Measurements from ENCODE around the gene C16orf54.
A peak's percentile ranks its signal among the peaks of the same experiment; 100 is the strongest.
"Not testable (repeated sequence)": the region's sequence is repeated elsewhere in the genome, so short reads cannot be mapped to it uniquely, and the experiment has no call there.

C16orf54 gene

GRCh38 chr16:29714972-29715371 is 30.8 kb downstream of the C16orf54 start:
- Histone ChIP-seq H3K9ac (ENCODE audit: low read length) (no peak overlapping the region), H3K36me3 (ENCODE audit: control insufficient read depth, insufficient read depth, low read length, severe bottlenecking) (no peaks in the 10 kb centered on the region), H3K27me3 (replicated peaks; ENCODE audit: control insufficient read depth, insufficient read depth, low read length) (peaks cover 15% of the 10 kb centered on the region), H3K4me3 (ENCODE audit: low read length) (no peak overlapping the region), H3K4me1 (ENCODE audit: control insufficient read depth, insufficient read depth, low read length) (peaks cover 6% of the 10 kb centered on the region), H3K9me3 (ENCODE audit: control insufficient read depth, low read length) (no peaks in the 10 kb centered on the region)
- no peak for DNase-seq (ENCODE audit: low read depth)

GRCh38 chr16:29714396-29714795 is 31.4 kb downstream of the C16orf54 start:
- no peak overlapping the region for H3K9ac ChIP-seq (ENCODE audit: low read length)
- H3K36me3 ChIP-seq (ENCODE audit: control insufficient read depth, insufficient read depth, low read length, severe bottlenecking) = no peaks in the 10 kb centered on the region
- peaks cover 15% of the 10 kb centered on the region for H3K27me3 ChIP-seq (replicated peaks; ENCODE audit: control insufficient read depth, insufficient read depth, low read length)
- DNase-seq (ENCODE audit: low read depth) = no peak
- H3K4me1 ChIP-seq (ENCODE audit: control insufficient read depth, insufficient read depth, low read length) = peaks cover 6% of the 10 kb centered on the region
- no peaks in the 10 kb centered on the region for H3K9me3 ChIP-seq (ENCODE audit: control insufficient read depth, low read length)
- no peak overlapping the region for H3K4me3 ChIP-seq (ENCODE audit: low read length)

- no peak overlapping the region for H3K9ac ChIP-seq (ENCODE audit: low read length)
- peaks cover 13% of the 10 kb centered on the region for H3K27me3 ChIP-seq (replicated peaks; ENCODE audit: control insufficient read depth, insufficient read depth, low read length)
- peaks cover 6% of the 10 kb centered on the region for H3K4me1 ChIP-seq (ENCODE audit: control insufficient read depth, insufficient read depth, low read length)
- DNase-seq (ENCODE audit: low read depth) = no peak
- H3K9me3 ChIP-seq (ENCODE audit: control insufficient read depth, low read length) = no peaks in the 10 kb centered on the region
- no peak overlapping the region for H3K4me3 ChIP-seq (ENCODE audit: low read length)
- no peaks in the 10 kb centered on the region for H3K36me3 ChIP-seq (ENCODE audit: control insufficient read depth, insufficient read depth, low read length, severe bottlenecking)
Observed at GRCh38 chr16:29712809-29713208, 33.0 kb downstream of the C16orf54 start.

- Histone ChIP-seq H3K4me3 (ENCODE audit: low read length) (no peak overlapping the region), H3K36me3 (ENCODE audit: control insufficient read depth, insufficient read depth, low read length, severe bottlenecking) (no peaks in the 10 kb centered on the region), H3K9ac (ENCODE audit: low read length) (no peak overlapping the region), H3K9me3 (ENCODE audit: control insufficient read depth, low read length) (no peaks in the 10 kb centered on the region), H3K27me3 (replicated peaks; ENCODE audit: control insufficient read depth, insufficient read depth, low read length) (peaks cover 13% of the 10 kb centered on the region), H3K4me1 (ENCODE audit: control insufficient read depth, insufficient read depth, low read length) (peaks cover 6% of the 10 kb centered on the region)
- peak; percentile 79 for DNase-seq (ENCODE audit: low read depth)
Observed at GRCh38 chr16:29710227-29711219, 35.3 kb downstream of the C16orf54 start.

- not testable (repeated sequence) for H3K9ac ChIP-seq (ENCODE audit: low read length); H3K36me3 ChIP-seq (ENCODE audit: control insufficient read depth, insufficient read depth, low read length, severe bottlenecking); H3K27me3 ChIP-seq (replicated peaks; ENCODE audit: control insufficient read depth, insufficient read depth, low read length); DNase-seq (ENCODE audit: low read depth); H3K4me3 ChIP-seq (ENCODE audit: low read length); H3K4me1 ChIP-seq (ENCODE audit: control insufficient read depth, insufficient read depth, low read length); H3K9me3 ChIP-seq (ENCODE audit: control insufficient read depth, low read length)
Observed at GRCh38 chr16:29709657-29710056, 36.1 kb downstream of the C16orf54 start.

- Histone ChIP-seq H3K27me3 (replicated peaks; ENCODE audit: control insufficient read depth, insufficient read depth, low read length) (peaks cover 6% of the 10 kb centered on the region), H3K4me1 (ENCODE audit: control insufficient read depth, insufficient read depth, low read length) (peaks cover 6% of the 10 kb centered on the region), H3K4me3 (ENCODE audit: low read length) (no peak overlapping the region), H3K36me3 (ENCODE audit: control insufficient read depth, insufficient read depth, low read length, severe bottlenecking) (no peaks in the 10 kb centered on the region), H3K9me3 (ENCODE audit: control insufficient read depth, low read length) (no peaks in the 10 kb centered on the region), H3K9ac (ENCODE audit: low read length) (no peak overlapping the region)
- DNase-seq (ENCODE audit: low read depth) = no peak
Observed at GRCh38 chr16:29708917-29709600, 36.7 kb downstream of the C16orf54 start.

GRCh38 chr16:29707160-29707559 is 38.6 kb downstream of the C16orf54 start:
- H3K4me3 ChIP-seq (ENCODE audit: low read length); H3K4me1 ChIP-seq (ENCODE audit: control insufficient read depth, insufficient read depth, low read length); H3K36me3 ChIP-seq (ENCODE audit: control insufficient read depth, insufficient read depth, low read length, severe bottlenecking); H3K9ac ChIP-seq (ENCODE audit: low read length); DNase-seq (ENCODE audit: low read depth); H3K9me3 ChIP-seq (ENCODE audit: control insufficient read depth, low read length): not testable (repeated sequence)
- peaks cover 11% of the 10 kb centered on the region for H3K27me3 ChIP-seq (replicated peaks; ENCODE audit: control insufficient read depth, insufficient read depth, low read length)

GRCh38 chr16:29705030-29705429 is 40.8 kb downstream of the C16orf54 start:
- H3K4me1 ChIP-seq (ENCODE audit: control insufficient read depth, insufficient read depth, low read length) = no peaks in the 10 kb centered on the region
- H3K36me3 ChIP-seq (ENCODE audit: control insufficient read depth, insufficient read depth, low read length, severe bottlenecking) = no peaks in the 10 kb centered on the region
- peaks cover 13% of the 10 kb centered on the region for H3K27me3 ChIP-seq (replicated peaks; ENCODE audit: control insufficient read depth, insufficient read depth, low read length)
- no peak overlapping the region for H3K4me3 ChIP-seq (ENCODE audit: low read length)
- H3K9me3 ChIP-seq (ENCODE audit: control insufficient read depth, low read length) = no peaks in the 10 kb centered on the region
- H3K9ac ChIP-seq (ENCODE audit: low read length) = no peak overlapping the region
- DNase-seq (ENCODE audit: low read depth) = no peak

GRCh38 chr16:29702269-29702668 is 43.5 kb downstream of the C16orf54 start:
- H3K4me3 ChIP-seq (ENCODE audit: low read length) = no peak overlapping the region
- H3K27me3 ChIP-seq (replicated peaks; ENCODE audit: control insufficient read depth, insufficient read depth, low read length) = peaks cover 6% of the 10 kb centered on the region
- peaks cover 5% of the 10 kb centered on the region for H3K9me3 ChIP-seq (ENCODE audit: control insufficient read depth, low read length)
- no peaks in the 10 kb centered on the region for H3K36me3 ChIP-seq (ENCODE audit: control insufficient read depth, insufficient read depth, low read length, severe bottlenecking)
- no peak overlapping the region for H3K9ac ChIP-seq (ENCODE audit: low read length)
- no peak for DNase-seq (ENCODE audit: low read depth)
- H3K4me1 ChIP-seq (ENCODE audit: control insufficient read depth, insufficient read depth, low read length) = no peaks in the 10 kb centered on the region

GRCh38 chr16:29701214-29701555 is 44.6 kb downstream of the C16orf54 start:
- peaks cover 6% of the 10 kb centered on the region for H3K27me3 ChIP-seq (replicated peaks; ENCODE audit: control insufficient read depth, insufficient read depth, low read length)
- no peak overlapping the region for H3K4me3 ChIP-seq (ENCODE audit: low read length)
- DNase-seq (ENCODE audit: low read depth) = no peak
- H3K9ac ChIP-seq (ENCODE audit: low read length) = no peak overlapping the region
- peaks cover 5% of the 10 kb centered on the region for H3K9me3 ChIP-seq (ENCODE audit: control insufficient read depth, low read length)
- H3K4me1 ChIP-seq (ENCODE audit: control insufficient read depth, insufficient read depth, low read length) = no peaks in the 10 kb centered on the region
- no peaks in the 10 kb centered on the region for H3K36me3 ChIP-seq (ENCODE audit: control insufficient read depth, insufficient read depth, low read length, severe bottlenecking)

GRCh38 chr16:29700253-29700987 is 45.4 kb downstream of the C16orf54 start:
- H3K9ac ChIP-seq (ENCODE audit: low read length) = no peak overlapping the region
- peaks cover 6% of the 10 kb centered on the region for H3K27me3 ChIP-seq (replicated peaks; ENCODE audit: control insufficient read depth, insufficient read depth, low read length)
- peak; percentile 94 for DNase-seq (ENCODE audit: low read depth)
- no peaks in the 10 kb centered on the region for H3K4me1 ChIP-seq (ENCODE audit: control insufficient read depth, insufficient read depth, low read length)
- H3K36me3 ChIP-seq (ENCODE audit: control insufficient read depth, insufficient read depth, low read length, severe bottlenecking) = no peaks in the 10 kb centered on the region
- H3K4me3 ChIP-seq (ENCODE audit: low read length) = no peak overlapping the region
- H3K9me3 ChIP-seq (ENCODE audit: control insufficient read depth, low read length) = peaks cover 5% of the 10 kb centered on the region
